ENCODE results near the gene TEX264. TPM values are rescaled to one million over a fixed set of nuclear protein-coding genes. Genes with fewer than 3 reads are reported as not detected.

TEX264 gene
- total RNA-seq, 1 donor from 2014 or later, result 43.5 TPM

DNA sequence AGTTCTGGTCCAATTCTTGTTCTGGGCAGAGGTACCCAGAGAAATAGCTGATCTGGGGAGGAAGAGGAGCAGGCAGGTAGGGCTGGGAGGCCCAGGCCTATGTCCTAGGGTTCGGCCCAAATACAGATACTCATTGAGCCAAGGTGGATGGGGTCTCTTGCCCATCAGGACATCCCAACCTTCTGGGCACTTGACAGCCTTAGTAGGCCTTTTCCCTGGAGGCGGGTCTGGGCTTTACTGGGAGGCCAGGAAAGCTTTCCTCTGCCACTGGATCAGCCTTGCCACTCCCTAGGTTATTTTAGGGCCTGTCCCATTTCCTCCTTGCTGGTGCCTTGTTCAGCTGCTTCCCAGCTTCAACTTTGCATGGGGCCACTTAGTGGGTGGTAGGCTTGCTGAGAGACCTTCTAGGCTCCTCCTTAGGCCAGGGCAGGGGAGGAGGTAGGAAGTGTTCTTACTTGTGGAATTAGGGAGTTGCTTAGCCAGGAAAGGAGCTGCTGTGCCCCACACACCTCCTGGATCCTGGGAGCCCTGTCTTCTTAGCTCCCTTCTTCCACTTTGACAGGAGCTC, 9.7 kb downstream of the TEX264 start:
- ATAC-seq (no peak), DNase-seq (no peak)
- no peaks in the 10 kb centered on the region for H3K27me3 ChIP-seq (ENCODE audit: low read depth)
- H3K27ac ChIP-seq, result peak overlapping the region; percentile 53
- intact Hi-C loops (cut with DNase I), result no loop called here
- H3K4me3 ChIP-seq, result no peak overlapping the region
- no peak for TF ChIP-seq CTCF (IDR thresholded peaks at IDR 0.05)
- H3K36me3 ChIP-seq, result peaks cover 39% of the 10 kb centered on the region
- peaks cover 44% of the 10 kb centered on the region for H3K4me1 ChIP-seq
- no peaks in the 10 kb centered on the region for H3K9me3 ChIP-seq

- Histone ChIP-seq H3K36me3 (peaks cover 37% of the 10 kb centered on the region), H3K27me3 (ENCODE audit: low read depth) (no peaks in the 10 kb centered on the region), H3K9me3 (no peaks in the 10 kb centered on the region), H3K4me1 (peaks cover 51% of the 10 kb centered on the region), H3K27ac (peak overlapping the region; percentile 53), H3K4me3 (no peak overlapping the region)
- ATAC-seq (peak; percentile 71 to 75), DNase-seq (peak; percentile 64)
- intact Hi-C loops (cut with DNase I), result no loop called here
- TF ChIP-seq CTCF (IDR thresholded peaks at IDR 0.05), result no peak
These were observed 10.4 kb downstream of the TEX264 start for GRCh38 chr3:51681453-51681852.

- no peak overlapping the region for H3K4me3 ChIP-seq
- no peak for DNase-seq
- H3K4me1 ChIP-seq, result peaks cover 57% of the 10 kb centered on the region
- peak; percentile 80 for TF ChIP-seq CTCF (IDR thresholded peaks at IDR 0.05)
- H3K9me3 ChIP-seq, result no peaks in the 10 kb centered on the region
- H3K27me3 ChIP-seq (ENCODE audit: low read depth), result no peaks in the 10 kb centered on the region
- ATAC-seq, result peak; percentile 86 to 87
- peak overlapping the region; percentile 53 for H3K27ac ChIP-seq
- intact Hi-C loops (cut with DNase I), result no loop called here
- peaks cover 35% of the 10 kb centered on the region for H3K36me3 ChIP-seq
These were observed 11.0 kb downstream of the TEX264 start for GRCh38 chr3:51682079-51682478.

- H3K9me3 ChIP-seq, result no peaks in the 10 kb centered on the region
- H3K36me3 ChIP-seq, result peaks cover 40% of the 10 kb centered on the region
- intact Hi-C loops (cut with DNase I), result no loop called here
- TF ChIP-seq CTCF (IDR thresholded peaks at IDR 0.05), result no peak
- no peak overlapping the region for H3K27ac ChIP-seq
- no peak overlapping the region for H3K4me3 ChIP-seq
- ATAC-seq (no peak), DNase-seq (no peak)
- no peaks in the 10 kb centered on the region for H3K27me3 ChIP-seq (ENCODE audit: low read depth)
- peaks cover 61% of the 10 kb centered on the region for H3K4me1 ChIP-seq
These were observed 11.5 kb downstream of the TEX264 start for GRCh38 chr3:51682526-51682925.

GRCh38 chr3:51683566-51683965, 12.5 kb downstream of the TEX264 start:
- intact Hi-C loops (cut with DNase I), result no loop called here
- ATAC-seq (no peak), DNase-seq (no peak)
- H3K27me3 ChIP-seq (ENCODE audit: low read depth), result no peaks in the 10 kb centered on the region
- H3K4me3 ChIP-seq, result no peak overlapping the region
- H3K4me1 ChIP-seq, result peaks cover 64% of the 10 kb centered on the region
- H3K27ac ChIP-seq, result no peak overlapping the region
- no peak for TF ChIP-seq CTCF (IDR thresholded peaks at IDR 0.05)
- peaks cover 43% of the 10 kb centered on the region for H3K36me3 ChIP-seq
- no peaks in the 10 kb centered on the region for H3K9me3 ChIP-seq

Measured in lower lobe of right lung (tissue), 2 donors.